Left ventricle myocardium inferior (tissue), 1 donor: ENCODE data around the gene PCLO. TPM values are rescaled to one million over a fixed set of nuclear protein-coding genes. Genes with fewer than 3 reads are reported as not detected.
"Not testable (repeated sequence)": the region's sequence is repeated elsewhere in the genome, so short reads cannot be mapped to it uniquely, and the experiment has no call there.

Source experiments
- DNase-seq: peaks from one replicate; pipeline ENCODE4 v3.0.0-alpha.2; 2020
- H3K27ac ChIP-seq: fragments of 200-600 bp; replicated peaks from 2 replicates; pipeline ENCODE4 v1.8.0; 2021
- H3K27me3 ChIP-seq: fragments of 200-600 bp; 2 replicates; pipeline ENCODE4 v1.8.0; 2021; ENCODE audit warnings: low read depth
- H3K36me3 ChIP-seq: fragments of 200-600 bp; 2 replicates; pipeline ENCODE4 v1.8.0; 2021
- H3K4me1 ChIP-seq: fragments of 200-600 bp; 2 replicates; pipeline ENCODE4 v1.8.0; 2021
- H3K4me3 ChIP-seq: fragments of 200-600 bp; 2 replicates; pipeline ENCODE4 v1.8.0; 2021; ENCODE audit warnings: mild to moderate bottlenecking, moderate library complexity
- H3K9me3 ChIP-seq: fragments of 200-600 bp; replicated peaks from 2 replicates; pipeline ENCODE4 v1.8.0; 2021
- CTCF ChIP-seq: fragments of 200-600 bp; IDR thresholded peaks from 2 replicates; pipeline ENCODE4 v1.8.0; 2021; ENCODE audit warnings: antibody characterized with exemption, mild to moderate bottlenecking, borderline replicate concordance
- intact Hi-C: fragments of 100-400 bp; cut with micrococcal nuclease; formaldehyde crosslinking; loops from one replicate; pipeline ENCODE4 v1.11.0; 2022
- total RNA-seq: library from RNA; stranded (reverse); fragmentation: NEBNext Ultra II Directional; extraction: Animal tissue kit (Norgen Biotek cat#: 25700); gene quantifications from one replicate; pipeline ENCODE4 v1.2.1, GENCODE V29; 2021
- donor health status: DM: no; HTN: yes; CAD: no; lungs with severe emphysema.

Gene PCLO
- total RNA-seq, 1 donor from 2014 or later, result 4.2 TPM

GRCh38 chr7:83036130-83036529, 126.6 kb downstream of the PCLO start:
- Histone ChIP-seq H3K27ac (no peak overlapping the region), H3K9me3 (no peaks in the 10 kb centered on the region), H3K4me1 (no peaks in the 10 kb centered on the region), H3K36me3 (no peaks in the 10 kb centered on the region), H3K4me3 (no peak overlapping the region), H3K27me3 (no peaks in the 10 kb centered on the region)
- intact Hi-C loops, result no loop called here
- TF ChIP-seq CTCF, result no peak
- DNase-seq, result no peak

GRCh38 chr7:83032195-83032594, 130.5 kb downstream of the PCLO start:
- no peaks in the 10 kb centered on the region for H3K4me1 ChIP-seq
- H3K4me3 ChIP-seq, result no peak overlapping the region
- no peaks in the 10 kb centered on the region for H3K27me3 ChIP-seq
- no peaks in the 10 kb centered on the region for H3K9me3 ChIP-seq
- no peak for DNase-seq
- H3K27ac ChIP-seq, result no peak overlapping the region
- no peaks in the 10 kb centered on the region for H3K36me3 ChIP-seq
- TF ChIP-seq CTCF, result no peak
- intact Hi-C loops, result no loop called here

- H3K27me3 ChIP-seq, intact Hi-C loops, DNase-seq, H3K4me3 ChIP-seq, H3K27ac ChIP-seq, H3K4me1 ChIP-seq, H3K36me3 ChIP-seq: not testable (repeated sequence)
- peaks cover 13% of the 10 kb centered on the region for H3K9me3 ChIP-seq
Observed at GRCh38 chr7:83023817-83024665, 138.6 kb downstream of the PCLO start.

GRCh38 chr7:83021032-83021431, 141.7 kb downstream of the PCLO start:
- no peaks in the 10 kb centered on the region for H3K4me1 ChIP-seq
- no peaks in the 10 kb centered on the region for H3K36me3 ChIP-seq
- no peak for TF ChIP-seq CTCF
- H3K9me3 ChIP-seq, result peaks cover 13% of the 10 kb centered on the region
- no peak overlapping the region for H3K27ac ChIP-seq
- no peak overlapping the region for H3K4me3 ChIP-seq
- DNase-seq, result no peak
- H3K27me3 ChIP-seq, result no peaks in the 10 kb centered on the region
- intact Hi-C loops, result no loop called here

- Histone ChIP-seq H3K36me3 (no peaks in the 10 kb centered on the region), H3K4me3 (no peak overlapping the region), H3K4me1 (no peaks in the 10 kb centered on the region), H3K9me3 (peaks cover 13% of the 10 kb centered on the region), H3K27ac (no peak overlapping the region), H3K27me3 (no peaks in the 10 kb centered on the region)
- no peak for DNase-seq
- intact Hi-C loops, result no loop called here
- TF ChIP-seq CTCF, result no peak
Observed at GRCh38 chr7:83020161-83020560, 142.5 kb downstream of the PCLO start.

GRCh38 chr7:83015916-83016315, 146.8 kb downstream of the PCLO start:
- Histone ChIP-seq H3K4me1 (no peaks in the 10 kb centered on the region), H3K36me3 (no peaks in the 10 kb centered on the region), H3K9me3 (peaks cover 3% of the 10 kb centered on the region), H3K4me3 (no peak overlapping the region), H3K27ac (no peak overlapping the region), H3K27me3 (no peaks in the 10 kb centered on the region)
- no peak for TF ChIP-seq CTCF
- intact Hi-C loops, result no loop called here
- no peak for DNase-seq
